Fibroblast of lung (primary cell): ENCODE data around the gene TENM4. TPM values are rescaled to one million over a fixed set of nuclear protein-coding genes. Genes with fewer than 3 reads are reported as not detected.

ENCODE experiments used
- DNase-seq, 2 donors: peaks; one replicate each; pipeline versions ENCODE4 v3.0.0 to v3.0.0-alpha.2; 2010; ENCODE audit warnings: low read depth in 2 of 2
- H2AFZ ChIP-seq: 2 replicates; pipeline ENCODE4 v1.5.1; 2012; ENCODE audit warnings: low read length, control low read depth, inconsistent platforms
- H3K27ac ChIP-seq: 2 replicates; pipeline ENCODE4 v1.5.1; 2011; ENCODE audit warnings: low read length, control low read depth; ENCODE audit not compliant: insufficient read depth
- H3K27me3 ChIP-seq: 2 replicates; pipeline ENCODE4 v1.5.1; 2011; ENCODE audit warnings: mild to moderate bottlenecking, low read length; ENCODE audit not compliant: control insufficient read depth, insufficient read depth
- H3K36me3 ChIP-seq: 2 replicates; pipeline ENCODE4 v1.5.1; 2011; ENCODE audit warnings: low read length; ENCODE audit not compliant: control insufficient read depth, insufficient read depth
- H3K4me1 ChIP-seq: 2 replicates; pipeline ENCODE4 v1.5.1; 2011; ENCODE audit warnings: low read length; ENCODE audit not compliant: control insufficient read depth, insufficient read depth; ENCODE audit errors: extremely low read depth
- H3K4me2 ChIP-seq: 2 replicates; pipeline ENCODE4 v1.5.1; 2011; ENCODE audit warnings: low read length, control low read depth; ENCODE audit not compliant: insufficient read depth; ENCODE audit errors: extremely low read depth
- H3K4me3 ChIP-seq, 4 experiments: fragments of 200-600 bp in 1 of 4; sonication (generic) in 1 of 4; replicated peaks in 1 of 4; 2 replicates each; pipeline ENCODE4 v1.5.1; 2011 to 2016; ENCODE audit warnings: low read length in 4 of 4, low read depth in 3 of 4, mild to moderate bottlenecking in 3 of 4, control low read depth in 2 of 4, inconsistent platforms in 1 of 4, mixed read lengths in 1 of 4; ENCODE audit not compliant: insufficient read depth in 1 of 4; ENCODE audit errors: control extremely low read depth in 1 of 4
- H3K79me2 ChIP-seq: 2 replicates; pipeline ENCODE4 v1.5.1; 2012; ENCODE audit warnings: mild to moderate bottlenecking, low read length, inconsistent platforms; ENCODE audit not compliant: control insufficient read depth, insufficient read depth
- H3K9ac ChIP-seq: 2 replicates; pipeline ENCODE4 v1.5.1; 2011; ENCODE audit warnings: mild to moderate bottlenecking, low read length, control low read depth; ENCODE audit not compliant: insufficient read depth
- H3K9me3 ChIP-seq: 2 replicates; pipeline ENCODE4 v1.5.1; 2012; ENCODE audit warnings: low read depth, low read length; ENCODE audit not compliant: control insufficient read depth, insufficient read depth
- H4K20me1 ChIP-seq: 2 replicates; pipeline ENCODE4 v1.5.1; 2011; ENCODE audit warnings: low read length; ENCODE audit not compliant: control insufficient read depth, insufficient read depth; ENCODE audit errors: extremely low read depth
- CTCF ChIP-seq, 2 donors: IDR thresholded peaks in 1 of 2; conservative IDR thresholded peaks in 1 of 2; 1 replicate in 1 of 2; 2 replicates in 1 of 2; pipeline ENCODE4 v1.5.1; 2011 to 2012; ENCODE audit warnings: low read length in 2 of 2, control low read depth in 1 of 2, inconsistent platforms in 1 of 2, low read depth in 1 of 2, mild to moderate bottlenecking in 1 of 2
- EZH2 ChIP-seq: IDR thresholded peaks from 2 replicates; pipeline ENCODE4 v1.5.1; 2012; ENCODE audit warnings: low read length, control low read depth, mild to moderate bottlenecking; ENCODE audit errors: missing control alignments
- polyA plus RNA-seq, 2 donors: library from polyadenylated mRNA; depleted of rRNA in 1 of 2; stranded (reverse) in 1 of 2; unstranded in 1 of 2; fragments of >200 nt; gene quantifications; 2 replicates each; pipeline ENCODE4 v1.2.1, GENCODE V29; 2011 to 2012; ENCODE audit warnings: missing spikeins in 1 of 2
- total RNA-seq: library from RNA; depleted of rRNA; stranded (reverse); fragments of >200 nt; gene quantifications from 2 replicates; pipeline ENCODE4 v1.2.1, GENCODE V29; 2014

The TENM4 gene
- total and polyA plus RNA-seq, 2 donors (not counting 1 experiment from before 2014, with no cell fraction given): 4.6 to 48.4 TPM

DNA sequence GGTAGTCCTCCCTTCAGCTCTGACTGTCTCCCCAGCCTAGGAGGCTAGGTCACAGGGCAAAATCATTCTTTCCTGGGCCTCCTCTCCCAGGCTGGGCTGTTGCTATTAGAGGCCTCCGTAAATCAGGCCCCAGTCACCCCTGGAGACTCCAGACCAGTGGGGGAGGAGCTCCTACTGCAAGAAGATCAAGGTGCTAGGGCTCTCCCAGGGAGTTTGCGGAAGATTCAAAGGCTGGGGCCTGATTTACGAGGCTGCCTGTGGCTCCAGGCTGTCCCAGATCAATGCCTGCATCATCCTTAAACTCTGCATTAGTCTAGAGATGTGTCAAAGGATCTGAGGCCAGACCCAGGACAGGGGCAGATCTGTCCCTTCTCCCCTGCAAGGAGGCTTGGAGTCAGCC is 346.2 kb downstream of the TENM4 start:
- no peak overlapping the region for H3K4me2 ChIP-seq
- no peaks in the 10 kb centered on the region for H3K36me3 ChIP-seq
- peaks cover 10% of the 10 kb centered on the region for H3K4me1 ChIP-seq
- no peaks in the 10 kb centered on the region for H4K20me1 ChIP-seq
- H2AFZ ChIP-seq: no peak overlapping the region
- no peak overlapping the region for H3K27ac ChIP-seq
- H3K79me2 ChIP-seq: no peaks in the 10 kb centered on the region
- H3K4me3 ChIP-seq: no peak overlapping the region
- no peak for DNase-seq
- no peaks in the 10 kb centered on the region for H3K27me3 ChIP-seq
- TF ChIP-seq CTCF (conservative IDR thresholded peaks at IDR 0.05 in 1 of 2, IDR thresholded peaks at IDR 0.05 in 1 of 2; ENCODE audit: low read depth in 1 of 2, low read length in 2 of 2) (no peak), EZH2 (no peak)
- H3K9me3 ChIP-seq: no peaks in the 10 kb centered on the region
- no peak overlapping the region for H3K9ac ChIP-seq

- no peak overlapping the region for H3K4me3 ChIP-seq
- no peak overlapping the region for H3K4me2 ChIP-seq
- H3K27ac ChIP-seq: peak overlapping the region; percentile 30
Observed at GRCh38 chr11:79092791-79093353, 348.0 kb downstream of the TENM4 start.

DNA sequence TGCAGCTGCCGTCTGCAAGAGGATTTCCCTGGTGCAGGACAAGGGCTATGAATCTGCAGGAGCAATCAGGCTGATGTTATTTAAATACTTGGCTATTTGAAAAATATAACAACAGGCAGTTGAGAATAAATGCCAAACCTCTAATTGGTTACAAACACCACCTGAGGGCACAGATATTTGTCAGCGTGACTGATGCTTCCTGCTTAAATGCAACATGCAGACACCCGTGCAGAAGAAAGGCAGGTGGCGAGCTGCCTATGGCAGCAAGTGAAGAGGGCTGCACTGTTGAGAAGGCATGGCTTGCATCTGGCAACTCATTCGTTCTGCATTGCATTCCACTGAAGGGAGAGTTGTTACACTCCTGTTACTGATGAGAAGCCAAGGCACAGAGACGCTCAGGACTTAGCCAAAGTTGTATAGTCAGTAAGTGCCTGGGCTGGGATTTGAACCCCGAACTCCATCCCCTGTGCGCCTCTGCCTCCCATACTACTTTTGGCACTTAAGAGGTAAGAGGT is 350.6 kb downstream of the TENM4 start:
- Histone ChIP-seq H3K27ac (no peak overlapping the region), H3K79me2 (no peaks in the 10 kb centered on the region), H3K4me2 (no peak overlapping the region), H3K4me1 (peaks cover 18% of the 10 kb centered on the region), H3K9ac (no peak overlapping the region), H3K27me3 (no peaks in the 10 kb centered on the region), H4K20me1 (no peaks in the 10 kb centered on the region), H2AFZ (no peak overlapping the region), H3K9me3 (no peaks in the 10 kb centered on the region), H3K36me3 (no peaks in the 10 kb centered on the region), H3K4me3 (no peak overlapping the region)
- TF ChIP-seq EZH2: no peak
- no peak for TF ChIP-seq CTCF (conservative IDR thresholded peaks at IDR 0.05 in 1 of 2, IDR thresholded peaks at IDR 0.05 in 1 of 2; ENCODE audit: low read depth in 1 of 2, low read length in 2 of 2)
- DNase-seq: no peak

More at GRCh38 chr11:79092791-79093353, 348.0 kb downstream of the TENM4 start:
- H2AFZ ChIP-seq: peak overlapping the region; percentile 58
- H4K20me1 ChIP-seq: no peaks in the 10 kb centered on the region
- H3K27me3 ChIP-seq: no peaks in the 10 kb centered on the region
- H3K79me2 ChIP-seq: no peaks in the 10 kb centered on the region
- H3K4me1 ChIP-seq: peaks cover 10% of the 10 kb centered on the region
- TF ChIP-seq EZH2 (no peak), CTCF (conservative IDR thresholded peaks at IDR 0.05 in 1 of 2, IDR thresholded peaks at IDR 0.05 in 1 of 2; ENCODE audit: low read depth in 1 of 2, low read length in 2 of 2) (no peak)
- H3K36me3 ChIP-seq: no peaks in the 10 kb centered on the region
- no peaks in the 10 kb centered on the region for H3K9me3 ChIP-seq
- DNase-seq: peak; percentile 100
- no peak overlapping the region for H3K9ac ChIP-seq
